SU-DHL-6 (cell line): ENCODE data around the gene PPM1L.

Experiments
- CTCF ChIP-seq: fragments of 200-600 bp; sonication (generic); IDR thresholded peaks from one replicate; pipeline ENCODE4 v1.5.1; 2017; ENCODE audit warnings: antibody characterized with exemption, mild to moderate bottlenecking, low read length, moderate library complexity; ENCODE audit not compliant: insufficient read depth, poor library complexity, severe bottlenecking
- EZH2phosphoT487 ChIP-seq: fragments of 200-600 bp; sonication (generic), shearing (Covaris generic); conservative IDR thresholded peaks from 2 replicates; pipeline ENCODE4 v1.6.1; 2018; ENCODE audit warnings: mild to moderate bottlenecking, antibody characterized with exemption, low read length, moderate library complexity, mixed read lengths

- TF ChIP-seq CTCF: no peak
- TF ChIP-seq EZH2phosphoT487: no peak
Observed at GRCh38 chr3:160980740-160981139, 224.7 kb downstream of the PPM1L start.
